ENCODE data around the gene TRPC4AP.
"Not testable (repeated sequence)": the region's sequence is repeated elsewhere in the genome, so short reads cannot be mapped to it uniquely, and the experiment has no call there.

TRPC4AP gene

DNA sequence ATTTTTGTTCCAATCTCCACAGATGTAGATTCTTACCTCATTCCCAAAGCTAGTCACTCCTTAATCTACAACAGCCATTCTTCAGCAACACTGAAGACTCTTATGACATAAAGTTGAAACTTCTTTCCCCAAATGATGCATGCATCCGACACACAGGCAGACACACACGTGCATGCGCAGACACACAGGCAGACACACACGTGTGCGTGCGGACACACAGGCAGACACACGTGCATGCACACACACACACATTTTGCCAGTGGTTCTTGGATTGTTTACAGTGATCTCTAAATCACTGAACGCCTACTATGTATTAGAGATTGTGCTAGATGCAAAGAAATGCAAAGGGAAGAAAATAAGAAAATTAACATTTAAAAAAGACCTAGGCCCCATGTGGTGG is 9.0 kb upstream of the TRPC4AP start:
- DNase-seq (ENCODE audit: low spot score), result no peak

DNA sequence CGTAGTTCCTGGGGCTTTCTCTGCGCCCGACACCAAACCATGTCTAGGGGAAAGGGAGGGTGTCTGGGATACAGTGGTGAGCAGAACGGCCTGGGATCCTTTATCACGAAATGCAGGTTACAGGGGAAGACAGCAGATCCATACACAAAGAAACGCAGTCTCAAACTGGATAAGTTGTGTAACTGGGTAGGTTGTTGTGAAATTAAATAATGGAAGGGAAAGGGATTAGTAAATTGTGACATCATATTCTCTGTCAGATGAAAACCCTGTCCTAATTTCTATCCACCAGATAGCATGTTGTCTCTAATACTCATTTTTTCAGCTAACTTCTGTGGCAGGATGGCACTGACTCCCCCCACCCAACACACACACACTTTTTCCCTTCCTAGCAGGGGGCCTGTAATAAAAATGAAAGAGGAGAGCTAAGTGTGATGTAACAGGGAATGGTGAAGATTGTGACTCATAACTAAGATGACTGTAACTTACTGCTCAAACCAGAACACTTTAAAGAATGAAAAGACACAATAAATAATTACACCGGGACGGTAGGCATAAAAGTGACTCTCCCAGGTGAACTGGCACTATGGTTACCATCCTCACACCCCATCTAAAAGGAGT is 769 bp upstream of the TRPC4AP start:
- DNase-seq (ENCODE audit: low spot score), result no peak

DNA sequence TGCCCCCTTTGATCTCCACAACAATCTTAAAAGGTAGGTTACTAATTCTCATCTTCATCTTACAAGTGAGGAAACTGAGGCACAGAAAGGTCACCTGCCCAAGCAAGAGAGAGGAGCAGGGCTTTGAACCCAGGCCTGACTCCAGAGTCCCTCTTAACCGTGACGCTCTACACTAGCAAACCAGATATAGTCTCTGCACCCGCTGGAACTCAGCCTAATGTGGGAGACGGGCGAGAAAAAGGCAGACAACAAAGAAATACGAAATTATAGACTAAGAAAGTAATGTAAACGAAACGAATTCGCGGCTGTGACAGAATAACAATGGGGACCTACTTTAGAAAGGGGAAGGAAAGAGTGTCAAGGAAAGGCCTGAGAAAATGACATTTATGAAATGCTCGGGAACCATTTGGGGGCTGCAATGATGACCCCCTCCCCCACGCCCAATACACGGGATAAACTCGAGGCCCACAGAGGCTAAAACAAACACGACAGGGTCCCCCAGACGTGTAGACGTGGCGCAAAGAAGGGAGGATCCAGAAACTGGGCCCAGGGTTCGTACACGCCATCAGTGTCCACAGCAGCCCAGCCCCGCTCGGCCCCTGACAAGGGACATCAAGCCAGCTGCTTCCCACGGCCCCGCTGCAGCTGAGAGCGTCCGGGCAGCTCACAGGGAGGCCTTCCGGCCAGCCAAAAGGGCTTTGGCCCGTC is 637 bp downstream of the TRPC4AP start:
- DNase-seq (ENCODE audit: low spot score), result peak; percentile 43

DNA sequence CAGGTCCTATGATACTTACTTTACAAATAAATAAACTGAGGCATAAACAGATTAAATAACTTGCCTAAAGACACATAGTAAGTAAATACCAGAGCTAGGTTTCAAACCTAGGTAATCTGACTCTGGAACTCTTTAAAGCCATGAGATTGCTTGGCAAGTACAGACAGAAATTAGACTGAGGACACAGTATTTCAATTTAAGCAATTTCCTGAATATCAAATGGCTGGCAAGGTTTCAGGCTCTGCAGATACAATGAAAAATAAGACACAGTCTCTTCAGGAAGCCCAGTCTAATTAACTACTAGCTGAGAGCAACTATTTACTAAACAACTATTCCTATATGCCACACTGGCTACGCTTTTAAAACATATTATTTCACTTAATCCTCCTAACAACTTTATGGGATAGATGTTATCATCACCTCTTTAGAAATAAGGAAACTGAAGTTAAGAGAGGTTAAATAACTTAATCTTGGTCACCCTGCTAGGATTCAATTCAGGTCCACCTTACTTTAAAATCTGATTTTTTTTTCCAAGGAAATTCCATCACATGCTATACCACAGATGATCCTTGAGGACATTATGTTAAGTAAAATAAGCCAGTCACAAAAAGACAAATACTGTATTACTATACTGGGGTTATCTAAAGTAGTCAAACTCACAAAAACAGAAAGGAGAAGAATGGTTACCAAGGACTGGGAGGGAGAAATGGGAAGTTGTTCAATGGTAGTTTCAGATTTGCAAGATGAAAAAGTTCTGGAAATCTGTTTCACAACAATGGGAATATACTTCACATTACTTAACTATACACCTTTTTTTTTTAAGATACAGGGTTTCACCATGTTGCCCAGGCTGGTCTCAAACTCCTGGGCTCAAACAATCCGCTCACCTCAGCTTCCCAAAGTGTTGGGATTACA is 4.1 kb downstream of the TRPC4AP start:
- DNase-seq (ENCODE audit: low spot score), result no peak

DNA sequence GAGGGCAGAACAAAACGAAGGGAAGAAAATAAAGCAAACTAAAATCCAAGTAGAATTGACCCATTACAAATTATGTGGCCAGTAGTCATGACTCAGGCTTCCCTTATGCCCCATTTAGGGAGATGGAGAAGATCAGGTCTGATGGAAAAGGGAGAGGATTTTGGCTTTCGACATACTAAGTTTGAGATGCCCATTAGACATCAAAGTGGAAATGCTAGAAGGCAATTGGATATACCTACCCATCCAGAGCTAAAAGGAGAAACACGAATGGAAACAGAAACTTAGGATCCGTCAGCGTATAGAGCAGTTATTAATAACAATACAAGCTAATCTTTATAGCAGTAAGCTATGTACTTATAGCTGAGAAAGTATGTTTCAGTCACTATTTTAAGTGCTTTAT is 4.8 kb downstream of the TRPC4AP start:
- DNase-seq (ENCODE audit: low spot score), result no peak

DNA sequence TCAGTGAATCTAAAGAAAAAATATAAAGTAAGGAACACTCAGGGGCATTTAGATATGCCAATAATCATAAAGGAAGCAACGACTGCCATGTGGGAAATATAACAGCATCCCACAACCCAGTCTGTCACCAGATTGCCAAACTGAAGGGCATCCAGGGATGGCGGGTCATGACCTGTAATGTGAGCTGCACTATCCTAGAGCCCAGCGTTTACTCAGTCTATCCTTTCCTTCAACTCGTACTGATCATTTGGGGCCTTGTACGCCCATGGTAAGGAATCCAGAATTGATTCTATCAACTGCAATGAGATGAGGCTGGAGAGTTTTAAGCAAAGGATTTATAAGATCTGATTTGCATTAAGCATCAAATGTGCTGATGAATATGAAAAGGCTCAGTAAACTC is 5.3 kb downstream of the TRPC4AP start:
- DNase-seq (ENCODE audit: low spot score), result no peak

DNA sequence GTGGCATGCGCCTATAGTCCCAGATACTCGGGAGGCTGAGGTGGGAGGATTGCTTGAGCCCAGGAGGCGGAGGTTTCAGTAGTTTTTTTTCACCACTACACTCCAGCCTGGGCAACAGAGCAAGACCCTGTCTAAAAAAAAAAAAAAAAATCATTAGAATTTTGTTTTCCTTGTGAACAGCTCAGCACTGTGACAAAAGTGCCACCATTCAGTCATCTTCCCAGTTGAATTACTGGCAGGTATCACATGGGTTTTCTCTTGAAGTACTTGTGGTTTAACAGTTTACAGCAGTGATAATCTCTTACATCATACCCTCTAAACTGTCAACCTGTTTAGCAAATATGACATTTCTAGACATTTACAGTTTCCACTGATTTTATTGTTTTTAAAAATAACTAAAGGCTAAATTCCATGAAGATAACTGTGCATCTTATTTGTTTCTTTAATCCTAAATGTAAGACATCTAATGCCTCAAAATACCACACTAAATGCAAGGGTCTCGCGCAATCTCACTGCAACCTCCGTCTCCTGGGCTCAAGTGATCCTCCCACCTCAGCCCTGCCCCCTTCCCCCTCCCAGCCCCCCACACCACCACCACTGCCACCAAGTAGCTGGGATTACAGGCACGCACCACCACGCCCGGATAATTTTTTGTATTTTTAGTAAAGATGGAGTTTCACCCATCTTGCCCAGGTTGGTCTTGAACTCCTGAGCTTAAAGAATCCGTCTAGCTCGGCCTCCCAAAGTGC is 7.0 kb downstream of the TRPC4AP start:
- no peak for DNase-seq (ENCODE audit: low spot score)

DNA sequence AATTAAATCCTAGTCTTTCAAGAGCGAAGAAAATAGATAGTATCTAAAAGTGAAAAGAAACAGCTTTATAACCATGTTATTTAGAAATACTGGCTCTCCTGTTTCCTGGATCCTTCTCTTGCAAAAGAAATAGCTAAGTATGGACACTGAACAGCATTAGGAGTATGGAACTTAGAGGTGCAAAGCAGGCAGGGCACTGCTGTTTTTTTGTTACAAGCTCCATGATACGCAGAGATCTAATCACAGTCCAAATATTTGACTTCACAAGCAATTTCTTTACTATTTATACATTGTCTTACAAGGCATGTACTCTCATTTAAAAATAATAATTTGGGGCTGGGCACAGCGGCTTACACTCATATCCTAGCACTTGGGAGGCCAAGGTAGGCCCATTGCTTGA is 7.6 kb downstream of the TRPC4AP start:
- no peak for DNase-seq (ENCODE audit: low spot score)

DNA sequence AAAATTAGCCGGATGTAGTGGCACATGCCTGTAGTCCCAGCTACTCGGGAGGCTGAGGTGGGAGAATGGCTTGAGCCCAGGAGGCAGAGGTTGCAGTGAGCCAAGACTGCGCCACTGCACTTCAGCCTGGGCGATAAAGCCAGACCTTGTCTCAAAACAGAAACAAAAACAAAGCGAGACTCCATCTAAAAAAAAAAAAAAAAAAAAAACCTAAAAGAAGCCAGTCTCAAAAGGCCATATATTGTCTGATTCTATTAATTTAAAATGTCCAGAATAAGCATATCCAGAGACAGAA is 12.3 kb downstream of the TRPC4AP start:
- DNase-seq (ENCODE audit: low spot score), result not testable (repeated sequence)

DNA sequence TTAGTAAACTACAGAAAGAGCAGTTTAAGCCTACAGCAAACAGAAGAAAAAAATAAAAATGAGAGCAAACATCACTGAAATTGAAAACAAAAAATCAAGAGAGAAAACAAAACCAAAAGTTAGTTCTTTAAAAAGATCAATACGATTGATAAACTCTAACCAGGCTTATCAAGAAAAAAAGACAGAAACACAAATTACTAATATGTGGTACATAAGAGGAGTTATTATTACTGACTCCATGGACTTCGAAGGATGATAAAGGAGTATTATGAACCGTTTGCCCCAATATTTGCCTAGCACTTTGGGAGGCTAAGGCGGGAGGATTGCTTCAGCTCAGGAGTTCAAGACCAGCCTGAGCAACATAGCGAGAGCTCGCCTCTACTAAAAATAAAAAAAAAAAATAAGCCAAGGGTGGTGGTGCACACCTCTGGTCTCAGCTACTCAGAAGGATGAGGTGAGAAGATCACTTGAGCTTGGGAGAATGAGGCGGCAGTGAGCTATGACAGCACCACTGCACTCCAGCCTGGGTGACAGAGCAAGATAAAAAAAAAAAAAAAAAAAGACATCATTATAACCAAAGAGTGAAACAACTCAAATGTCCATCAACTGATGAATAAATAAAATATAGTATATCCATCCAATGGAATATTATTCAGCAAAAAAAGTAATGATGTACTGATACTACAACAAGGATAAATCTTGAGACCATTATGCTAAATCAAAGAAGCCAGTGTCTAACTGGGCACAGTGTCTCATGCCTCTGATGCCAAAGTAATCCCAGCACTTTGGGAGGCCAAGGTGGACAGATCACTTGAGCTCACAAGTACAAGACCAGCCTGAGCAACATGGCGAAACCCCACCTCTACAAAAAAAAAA is 12.9 kb downstream of the TRPC4AP start:
- no peak for DNase-seq (ENCODE audit: low spot score)

DNA sequence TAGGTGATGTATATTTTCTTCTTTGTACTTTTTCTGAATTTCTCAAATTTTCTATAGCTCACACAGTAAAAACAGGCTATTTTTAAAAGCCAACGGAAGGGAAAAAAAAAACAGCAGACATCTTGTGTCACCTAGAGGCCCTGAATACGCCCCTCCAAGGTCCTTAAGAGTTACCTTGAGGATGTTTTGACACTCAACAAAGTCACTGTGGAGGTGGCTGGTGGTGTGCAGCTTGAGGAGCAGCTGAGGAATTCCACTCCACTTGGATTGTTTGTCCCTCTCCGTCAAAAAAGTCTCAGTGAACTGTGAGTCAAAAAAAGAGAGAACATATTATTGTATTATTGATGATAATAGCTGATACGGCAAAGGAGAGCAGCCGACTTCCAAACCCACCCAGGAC is 14.7 kb downstream of the TRPC4AP start:
- DNase-seq (ENCODE audit: low spot score), result no peak

DNA sequence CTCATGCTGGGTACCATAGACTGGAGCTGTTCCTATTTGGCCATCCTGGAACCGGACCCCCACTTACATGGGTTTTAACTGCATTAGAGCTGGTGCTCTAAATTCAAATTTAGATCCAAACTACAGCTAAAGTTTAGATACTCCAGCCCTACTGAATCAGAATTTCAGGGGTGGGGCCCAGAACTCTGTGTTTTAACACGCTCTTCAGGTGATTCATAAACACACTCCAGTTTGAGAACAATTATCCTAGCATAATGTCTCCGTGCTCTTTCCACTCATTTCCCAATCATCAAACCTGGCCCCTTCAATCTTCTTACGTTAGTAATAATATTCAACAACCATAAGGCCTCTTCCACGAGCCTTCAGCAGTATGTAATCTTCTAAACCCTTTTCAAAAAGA is 15.3 kb downstream of the TRPC4AP start:
- DNase-seq (ENCODE audit: low spot score), result no peak

DNA sequence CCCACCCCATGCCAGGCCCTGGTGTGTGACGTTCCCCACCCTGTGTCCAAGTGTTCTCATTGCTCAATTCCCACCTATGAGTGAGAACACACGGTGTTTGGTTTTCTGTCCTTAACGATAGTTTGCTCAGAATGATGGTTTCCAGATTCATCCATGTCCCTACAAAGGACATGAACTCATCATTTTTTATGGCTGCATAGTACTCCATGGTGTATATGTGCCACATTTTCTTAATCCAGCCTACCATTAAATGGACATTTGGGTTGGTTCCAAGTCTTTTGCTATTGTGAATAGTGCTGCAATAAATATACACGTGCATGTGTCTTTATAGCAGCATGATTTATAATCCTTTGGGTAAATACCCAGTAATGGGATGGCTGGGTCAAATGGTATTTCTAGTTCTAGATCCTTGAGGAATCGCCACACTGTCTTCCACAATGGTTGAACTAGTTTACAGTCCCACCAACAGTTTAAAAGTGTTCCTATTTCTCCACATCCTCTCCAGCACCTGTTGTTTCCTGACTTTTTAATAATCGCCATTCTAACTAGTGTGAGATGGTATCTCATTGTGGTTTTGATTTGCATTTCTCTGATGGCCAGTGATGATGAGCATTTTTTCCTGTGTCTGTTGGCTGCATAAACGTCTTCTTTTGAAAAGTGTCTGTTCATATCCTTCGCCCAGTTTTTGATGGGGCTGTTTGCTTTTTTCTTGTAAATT is 21.0 kb downstream of the TRPC4AP start:
- not testable (repeated sequence) for DNase-seq (ENCODE audit: low spot score)

DNA sequence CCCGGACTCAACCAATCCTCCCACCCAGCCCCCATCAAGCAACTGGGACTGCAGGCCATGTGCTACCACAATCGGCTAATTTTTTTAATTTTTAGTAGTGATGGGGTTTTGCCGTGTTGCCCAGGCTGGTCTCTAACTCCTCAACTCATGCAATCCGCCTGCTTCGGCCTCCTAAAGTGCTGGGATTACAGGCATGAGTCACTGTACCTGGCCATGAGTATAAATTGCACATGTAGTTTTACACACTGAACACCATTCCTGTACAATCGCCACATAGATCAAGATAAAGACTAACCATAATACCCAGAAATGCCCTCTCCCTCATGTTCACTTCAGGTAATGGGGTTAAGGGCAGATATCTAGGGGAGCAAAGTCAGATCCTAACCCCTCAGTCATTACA is 26.4 kb downstream of the TRPC4AP start:
- DNase-seq (ENCODE audit: low spot score), result no peak

DNA sequence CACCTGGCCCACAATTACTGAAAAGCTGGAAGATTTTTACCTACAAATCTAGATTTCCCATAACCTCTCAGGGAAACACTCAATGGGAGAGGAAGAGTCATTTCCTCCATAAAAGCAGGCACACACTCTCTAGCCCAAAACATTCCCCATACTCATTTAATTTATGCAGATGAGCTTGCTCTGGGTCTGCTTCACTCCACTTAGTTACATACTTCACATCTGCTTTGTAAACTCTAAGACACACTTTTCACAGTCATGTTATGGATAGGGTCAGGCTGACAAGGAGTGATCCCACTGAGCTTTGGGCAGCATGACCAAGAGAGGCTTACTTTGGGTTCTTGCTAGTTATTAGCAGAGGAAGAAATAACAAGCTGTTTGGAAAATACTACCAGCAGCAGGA is 27.4 kb downstream of the TRPC4AP start:
- DNase-seq (ENCODE audit: low spot score), result no peak

DNA sequence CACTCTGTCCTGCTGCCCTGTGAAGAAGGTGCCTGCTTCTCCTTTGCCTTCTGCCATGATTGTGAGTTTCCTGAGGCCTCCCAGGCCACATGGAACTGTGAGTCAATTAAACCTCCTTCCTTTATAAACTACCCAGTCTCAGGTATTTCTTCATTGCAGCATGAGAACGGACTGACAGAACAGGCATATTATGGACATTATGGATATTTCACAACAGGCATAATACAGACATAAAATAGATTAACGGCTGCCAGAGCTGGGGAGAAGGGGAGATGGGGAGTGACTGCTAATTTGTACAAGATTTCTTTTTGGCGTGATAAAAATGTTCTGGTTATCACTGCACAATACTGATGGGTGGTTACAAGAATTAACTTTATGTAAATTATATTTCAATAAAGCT is 29.4 kb downstream of the TRPC4AP start:
- no peak for DNase-seq (ENCODE audit: low spot score)

DNA sequence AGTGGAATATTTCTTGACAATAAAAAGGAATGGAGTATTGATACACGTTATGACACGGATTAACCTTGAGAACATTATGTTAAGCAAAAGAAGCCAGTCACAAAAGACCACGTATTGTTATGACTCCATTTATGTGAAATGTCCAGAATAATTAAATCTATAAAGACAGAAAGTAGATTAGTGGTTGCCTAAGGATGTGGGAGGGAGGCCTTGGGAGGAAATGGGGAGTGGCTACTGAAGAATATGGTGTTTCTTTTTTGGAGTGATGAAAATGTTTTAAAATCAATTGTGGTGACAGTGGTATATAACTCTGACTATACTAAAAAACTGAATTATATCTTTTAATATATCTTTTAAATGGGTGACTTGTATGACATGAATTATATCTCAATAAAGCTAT is 30.1 kb downstream of the TRPC4AP start:
- DNase-seq (ENCODE audit: low spot score), result no peak

DNA sequence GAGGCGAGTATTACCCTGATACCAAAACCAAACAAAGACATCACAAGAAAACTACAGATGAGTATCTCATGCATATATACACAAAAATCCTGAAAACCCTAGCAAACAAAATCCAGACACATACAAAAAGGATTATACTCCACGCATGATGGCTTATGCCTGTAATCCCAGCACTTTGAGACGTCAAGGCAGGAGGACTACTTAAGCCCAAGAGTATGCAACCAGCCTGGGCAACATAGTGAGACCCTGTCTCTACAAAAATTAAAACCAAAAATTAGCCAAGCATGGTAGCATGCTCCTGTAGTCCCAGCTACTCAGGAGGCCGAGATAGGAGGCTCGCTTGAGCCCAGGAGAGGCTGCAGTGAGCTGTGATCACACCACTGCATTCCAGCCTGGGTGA is 32.4 kb downstream of the TRPC4AP start:
- DNase-seq (ENCODE audit: low spot score), result no peak

DNA sequence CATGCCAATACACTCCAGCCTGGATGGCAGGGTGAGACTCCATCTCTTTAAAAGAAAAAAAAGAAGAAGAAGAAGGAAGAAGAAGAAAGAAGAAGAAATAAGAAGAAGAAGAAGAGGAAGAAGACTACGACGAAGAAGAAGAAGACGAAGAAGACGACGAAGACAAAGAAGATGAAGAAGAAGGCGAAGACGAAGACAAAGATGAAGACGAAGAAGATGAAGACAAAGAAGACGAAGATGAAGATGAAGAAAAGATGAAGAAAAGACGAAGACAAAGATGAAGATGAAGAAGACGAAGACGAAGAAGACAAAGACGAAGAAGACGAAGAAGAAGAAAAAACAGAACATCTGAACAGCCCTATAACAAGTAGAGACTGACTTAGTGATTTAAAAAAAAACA is 33.0 kb downstream of the TRPC4AP start:
- no peak for DNase-seq (ENCODE audit: low spot score)

DNA sequence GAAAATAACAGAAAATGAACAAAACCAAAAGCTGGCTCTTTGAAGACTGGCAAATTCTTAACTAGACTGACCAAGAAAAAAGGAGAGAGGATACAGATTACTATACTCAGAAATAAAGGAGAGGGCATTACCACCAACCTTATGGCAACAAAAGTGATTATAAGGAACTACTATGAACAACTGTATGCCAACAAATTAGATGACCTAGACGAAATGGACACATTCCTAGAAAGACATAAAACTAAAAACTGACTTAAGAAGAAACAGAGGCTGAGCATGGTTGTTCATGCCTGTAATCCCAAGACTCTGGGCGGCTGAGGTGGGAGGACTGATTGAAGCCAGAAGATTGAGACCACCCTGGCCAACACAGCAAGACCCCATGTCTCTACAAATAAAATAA is 33.5 kb downstream of the TRPC4AP start:
- no peak for DNase-seq (ENCODE audit: low spot score)
